A549 (cell line): ENCODE measurements around the gene DTD1.

ENCODE experiments used
- MAFK ChIP-seq: fragments of 450-650 bp; IDR thresholded peaks from 2 replicates; pipeline ENCODE4 v1.6.1; 2014; ENCODE audit not compliant: partially characterized antibody
- POLR2A ChIP-seq: IDR thresholded peaks from 2 replicates; pipeline ENCODE4 v1.6.1; 2012; ENCODE audit warnings: mild to moderate bottlenecking, low read length
- RCOR1 ChIP-seq: fragments of 150-350 bp; IDR thresholded peaks from 2 replicates; pipeline ENCODE4 v1.6.1; 2014; ENCODE audit warnings: antibody characterized with exemption, low read length, low read depth
- SMC3 ChIP-seq: fragments of >200 bp; sonication (Bioruptor Twin); formaldehyde crosslinking; IDR thresholded peaks from 3 replicates; pipeline ENCODE4 v1.6.1; 2018; ENCODE audit warnings: inconsistent platforms
- TF ChIP-seq, protein P1 (sequence below): fragments of >200 bp; sonication (Bioruptor Twin); formaldehyde crosslinking; IDR thresholded peaks from 3 replicates; pipeline ENCODE4 v1.5.1; 2016
- TF ChIP-seq, protein P2 (sequence below): fragments of 450-650 bp; IDR thresholded peaks from 2 replicates; pipeline ENCODE4 v1.6.1; 2014; ENCODE audit warnings: antibody characterized with exemption

DNA sequence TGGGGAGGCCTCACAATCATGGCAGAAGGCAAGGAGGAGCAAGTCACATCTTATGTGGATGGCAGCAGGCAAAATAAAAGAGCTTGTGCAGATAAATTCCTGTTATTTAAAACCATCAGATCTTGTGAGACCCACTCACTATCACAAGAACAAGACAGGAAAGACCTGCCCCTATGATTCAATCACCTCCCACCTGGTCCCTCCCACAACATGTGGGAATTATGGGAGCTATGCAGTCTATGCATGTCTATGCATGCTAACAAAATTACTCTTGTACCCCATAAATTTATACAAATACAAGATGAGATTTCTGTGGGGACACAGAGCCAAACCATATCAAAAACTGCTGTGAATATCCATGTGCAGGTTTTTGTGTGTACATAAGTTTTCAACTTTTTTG is 200.2 kb downstream of the DTD1 start:
- no peak for TF ChIP-seq RCOR1
- TF ChIP-seq, protein P1, sequence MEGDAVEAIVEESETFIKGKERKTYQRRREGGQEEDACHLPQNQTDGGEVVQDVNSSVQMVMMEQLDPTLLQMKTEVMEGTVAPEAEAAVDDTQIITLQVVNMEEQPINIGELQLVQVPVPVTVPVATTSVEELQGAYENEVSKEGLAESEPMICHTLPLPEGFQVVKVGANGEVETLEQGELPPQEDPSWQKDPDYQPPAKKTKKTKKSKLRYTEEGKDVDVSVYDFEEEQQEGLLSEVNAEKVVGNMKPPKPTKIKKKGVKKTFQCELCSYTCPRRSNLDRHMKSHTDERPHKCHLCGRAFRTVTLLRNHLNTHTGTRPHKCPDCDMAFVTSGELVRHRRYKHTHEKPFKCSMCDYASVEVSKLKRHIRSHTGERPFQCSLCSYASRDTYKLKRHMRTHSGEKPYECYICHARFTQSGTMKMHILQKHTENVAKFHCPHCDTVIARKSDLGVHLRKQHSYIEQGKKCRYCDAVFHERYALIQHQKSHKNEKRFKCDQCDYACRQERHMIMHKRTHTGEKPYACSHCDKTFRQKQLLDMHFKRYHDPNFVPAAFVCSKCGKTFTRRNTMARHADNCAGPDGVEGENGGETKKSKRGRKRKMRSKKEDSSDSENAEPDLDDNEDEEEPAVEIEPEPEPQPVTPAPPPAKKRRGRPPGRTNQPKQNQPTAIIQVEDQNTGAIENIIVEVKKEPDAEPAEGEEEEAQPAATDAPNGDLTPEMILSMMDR: no peak
- no peak for TF ChIP-seq POLR2A
- TF ChIP-seq MAFK: no peak
- TF ChIP-seq, protein P2, sequence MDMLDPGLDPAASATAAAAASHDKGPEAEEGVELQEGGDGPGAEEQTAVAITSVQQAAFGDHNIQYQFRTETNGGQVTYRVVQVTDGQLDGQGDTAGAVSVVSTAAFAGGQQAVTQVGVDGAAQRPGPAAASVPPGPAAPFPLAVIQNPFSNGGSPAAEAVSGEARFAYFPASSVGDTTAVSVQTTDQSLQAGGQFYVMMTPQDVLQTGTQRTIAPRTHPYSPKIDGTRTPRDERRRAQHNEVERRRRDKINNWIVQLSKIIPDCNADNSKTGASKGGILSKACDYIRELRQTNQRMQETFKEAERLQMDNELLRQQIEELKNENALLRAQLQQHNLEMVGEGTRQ: no peak
- TF ChIP-seq SMC3: no peak
